Forelimb muscle (tissue), 1 donor: ENCODE results near the gene CORO1C. TPM values are rescaled to one million over a fixed set of nuclear protein-coding genes. Genes with fewer than 3 reads are reported as not detected.

Experiments
- DNase-seq: peaks from one replicate; pipeline ENCODE4 v3.0.0-alpha.2; 2013; ENCODE audit warnings: low read depth
- polyA plus RNA-seq: library from polyadenylated mRNA; unstranded; fragments of 120-200 nt; gene quantifications from one replicate; pipeline ENCODE4 v1.2.1, GENCODE V29; 2013; ENCODE audit not compliant: insufficient read length

CORO1C gene
- polyA plus RNA-seq, 1 donor: 71.6 TPM

GRCh38 chr12:108647585-108648287 is 83.6 kb downstream of the CORO1C start:
- DNase-seq: no peak

- no peak for DNase-seq
These were observed 84.4 kb downstream of the CORO1C start for GRCh38 chr12:108646600-108647579.

GRCh38 chr12:108645686-108646599 is 85.4 kb downstream of the CORO1C start:
- no peak for DNase-seq

- DNase-seq: no peak
These were observed 86.6 kb downstream of the CORO1C start for GRCh38 chr12:108644811-108645120.

GRCh38 chr12:108643941-108644810 is 87.1 kb downstream of the CORO1C start:
- no peak for DNase-seq

- DNase-seq: no peak
These were observed 88.2 kb downstream of the CORO1C start for GRCh38 chr12:108642899-108643654.

- DNase-seq: no peak
These were observed 88.9 kb downstream of the CORO1C start for GRCh38 chr12:108642269-108642870.

GRCh38 chr12:108641446-108642268 is 89.7 kb downstream of the CORO1C start:
- no peak for DNase-seq

- no peak for DNase-seq
These were observed 90.4 kb downstream of the CORO1C start for GRCh38 chr12:108640802-108641445.

GRCh38 chr12:108638997-108639822 is 92.1 kb downstream of the CORO1C start:
- DNase-seq: no peak

- no peak for DNase-seq
These were observed 93.0 kb downstream of the CORO1C start for GRCh38 chr12:108638141-108638827.

GRCh38 chr12:108637222-108637971 is 93.9 kb downstream of the CORO1C start:
- DNase-seq: no peak

- DNase-seq: no peak
These were observed 95.1 kb downstream of the CORO1C start for GRCh38 chr12:108635997-108636808.

- DNase-seq: no peak
These were observed 95.9 kb downstream of the CORO1C start for GRCh38 chr12:108635201-108635996.
